Esophagus mucosa (tissue), 1 donor: ENCODE results near the gene C4orf50. TPM values are rescaled to one million over a fixed set of nuclear protein-coding genes. Genes with fewer than 3 reads are reported as not detected.
"Not testable (repeated sequence)": the region's sequence is repeated elsewhere in the genome, so short reads cannot be mapped to it uniquely, and the experiment has no call there.

Experiments used
- ATAC-seq: fragments of 200-7000 bp; cut with Tn5 transposase; one replicate; pipeline ENCODE4 v1.9.1; 2020
- total RNA-seq: library from RNA; stranded (reverse); gene quantifications from one replicate; pipeline ENCODE4 v1.2.4, GENCODE V29; 2023
- donor health status: DM: yes; HTN: yes; CAD: no.

C4orf50 gene
- total RNA-seq, 1 donor from 2014 or later: 0.04 TPM

GRCh38 chr4:6012200-6012599 lies 6.0 kb downstream of the C4orf50 start:
- no peak for ATAC-seq

GRCh38 chr4:6011686-6012085 lies 6.5 kb downstream of the C4orf50 start:
- ATAC-seq: peak; percentile 44

GRCh38 chr4:6011271-6011671 lies 7.0 kb downstream of the C4orf50 start:
- no peak for ATAC-seq

GRCh38 chr4:6010789-6011188 lies 7.4 kb downstream of the C4orf50 start:
- ATAC-seq: no peak

GRCh38 chr4:6009452-6009851 lies 8.8 kb downstream of the C4orf50 start:
- no peak for ATAC-seq

GRCh38 chr4:6008766-6009385 lies 9.4 kb downstream of the C4orf50 start:
- no peak for ATAC-seq

GRCh38 chr4:6008092-6008551 lies 10.1 kb downstream of the C4orf50 start:
- peak; percentile 54 for ATAC-seq

- ATAC-seq: no peak
Observed at GRCh38 chr4:6005175-6005574, 13.1 kb downstream of the C4orf50 start.

GRCh38 chr4:6003485-6003884 lies 14.7 kb downstream of the C4orf50 start:
- ATAC-seq: not testable (repeated sequence)

- no peak for ATAC-seq
Observed at GRCh38 chr4:6002926-6003325, 15.3 kb downstream of the C4orf50 start.

GRCh38 chr4:6002492-6002833 lies 15.8 kb downstream of the C4orf50 start:
- ATAC-seq: no peak

GRCh38 chr4:6001680-6002491 lies 16.3 kb downstream of the C4orf50 start:
- ATAC-seq: no peak

GRCh38 chr4:5999830-6000365 lies 18.3 kb downstream of the C4orf50 start:
- no peak for ATAC-seq

- ATAC-seq: no peak
Observed at GRCh38 chr4:5999356-5999755, 18.9 kb downstream of the C4orf50 start.

GRCh38 chr4:5998333-5998936 lies 19.8 kb downstream of the C4orf50 start:
- peak; percentile 68 for ATAC-seq

GRCh38 chr4:5996641-5997040 lies 21.6 kb downstream of the C4orf50 start:
- ATAC-seq: no peak

- ATAC-seq: no peak
Observed at GRCh38 chr4:5995901-5996623, 22.2 kb downstream of the C4orf50 start.

- no peak for ATAC-seq
Observed at GRCh38 chr4:5993876-5994811, 24.1 kb downstream of the C4orf50 start.

GRCh38 chr4:5993346-5993745 lies 24.9 kb downstream of the C4orf50 start:
- not testable (repeated sequence) for ATAC-seq

GRCh38 chr4:5992828-5993321 lies 25.4 kb downstream of the C4orf50 start:
- no peak for ATAC-seq

GRCh38 chr4:5992171-5992827 lies 25.9 kb downstream of the C4orf50 start:
- no peak for ATAC-seq
